GM23338 (cell line): ENCODE results near the gene ARL5B. TPM values are rescaled to one million over a fixed set of nuclear protein-coding genes. Genes with fewer than 3 reads are reported as not detected.

Source experiments
- ATAC-seq: fragments of 200-7000 bp; cut with Tn5 transposase; 3 replicates; pipeline ENCODE4 v1.9.1; 2020
- DNase-seq: peaks from one replicate; pipeline ENCODE4 v3.0.0-alpha.2; 2015; ENCODE audit warnings: low spot score
- H2AFZ ChIP-seq: fragments of 200-600 bp; sonication (generic); 2 replicates; pipeline ENCODE4 v1.8.0; 2016; ENCODE audit warnings: antibody characterized with exemption, mild to moderate bottlenecking, moderate library complexity
- H3F3A ChIP-seq: fragments of 200-600 bp; sonication (generic); replicated peaks from 2 replicates; pipeline ENCODE4 v1.8.0; 2017; ENCODE audit warnings: antibody characterized with exemption, mixed run types, low read depth
- H3K27ac ChIP-seq: fragments of 200-600 bp; sonication (generic); 2 replicates; pipeline ENCODE4 v1.6.1; 2016; ENCODE audit warnings: low read depth
- H3K27me3 ChIP-seq: fragments of 200-600 bp; sonication (generic); 2 replicates; pipeline ENCODE4 v1.8.0; 2016; ENCODE audit warnings: mild to moderate bottlenecking, mixed run types, moderate library complexity; ENCODE audit not compliant: insufficient read depth
- H3K36me3 ChIP-seq: fragments of 200-600 bp; sonication (generic); 2 replicates; pipeline ENCODE4 v1.8.0; 2016; ENCODE audit warnings: mild to moderate bottlenecking; ENCODE audit not compliant: insufficient read depth
- H3K4me1 ChIP-seq: fragments of 200-600 bp; sonication (generic); 2 replicates; pipeline ENCODE4 v1.8.0; 2016; ENCODE audit warnings: mild to moderate bottlenecking, moderate library complexity; ENCODE audit not compliant: insufficient read depth
- H3K4me2 ChIP-seq: fragments of 200-600 bp; sonication (generic); 2 replicates; pipeline ENCODE4 v1.7.1; 2017; ENCODE audit warnings: mixed run types
- H3K4me3 ChIP-seq: fragments of 200-600 bp; sonication (generic); 2 replicates; pipeline ENCODE4 v1.6.1; 2016; ENCODE audit warnings: mixed run types
- H3K79me2 ChIP-seq: fragments of 200-600 bp; sonication (generic); replicated peaks from 2 replicates; pipeline ENCODE4 v1.8.0; 2017; ENCODE audit warnings: mild to moderate bottlenecking; ENCODE audit not compliant: insufficient read depth
- H3K9me2 ChIP-seq: fragments of 200-600 bp; sonication (generic); 2 replicates; pipeline ENCODE4 v1.8.0; 2017; ENCODE audit not compliant: insufficient read depth
- H4K20me1 ChIP-seq: fragments of 200-600 bp; sonication (generic); replicated peaks from 2 replicates; pipeline ENCODE4 v1.8.0; 2017; ENCODE audit warnings: mild to moderate bottlenecking; ENCODE audit not compliant: insufficient read depth
- H3K27ac Mint-ChIP-seq: 2 replicates; pipeline ENCODE4 v1.8.0; 2020; ENCODE audit warnings: inconsistent platforms, mild to moderate bottlenecking, moderate library complexity, mixed read lengths
- H3K27me3 Mint-ChIP-seq: 3 replicates; pipeline ENCODE4 v1.8.0; 2022; ENCODE audit warnings: low read depth, mild to moderate bottlenecking, moderate library complexity, mixed read lengths, inconsistent platforms; ENCODE audit not compliant: insufficient read depth, poor library complexity
- H3K36me3 Mint-ChIP-seq: 3 replicates; pipeline ENCODE4 v1.8.0; 2021; ENCODE audit warnings: low read depth, mild to moderate bottlenecking, inconsistent platforms, moderate library complexity, mixed read lengths
- H3K4me1 Mint-ChIP-seq: 3 replicates; pipeline ENCODE4 v1.8.0; 2020; ENCODE audit warnings: mild to moderate bottlenecking, inconsistent platforms, mixed read lengths
- H3K4me3 Mint-ChIP-seq: 3 replicates; pipeline ENCODE4 v1.8.0; 2021; ENCODE audit warnings: moderate library complexity, mild to moderate bottlenecking, inconsistent platforms, mixed read lengths
- H3K9me3 Mint-ChIP-seq: 3 replicates; pipeline ENCODE4 v1.8.0; 2020; ENCODE audit warnings: moderate library complexity, mild to moderate bottlenecking, inconsistent platforms, mixed read lengths
- CREB1 ChIP-seq: fragments of 250-450 bp; sonication (Bioruptor Pico); IDR thresholded peaks from 2 replicates; pipeline ENCODE4 v1.5.0; 2020; ENCODE audit warnings: low read depth, mild to moderate bottlenecking, moderate library complexity
- EZH2 ChIP-seq: fragments of 200-600 bp; sonication (generic); IDR thresholded peaks from one replicate; pipeline ENCODE4 v1.8.0; 2017; ENCODE audit warnings: antibody characterized with exemption, mild to moderate bottlenecking, low read depth; ENCODE audit not compliant: unreplicated experiment
- JUNB ChIP-seq: IDR thresholded peaks from one replicate; pipeline ENCODE4 v1.6.1; 2016; ENCODE audit warnings: antibody characterized with exemption; ENCODE audit not compliant: unreplicated experiment
- NANOG ChIP-seq: IDR thresholded peaks from 2 replicates; pipeline ENCODE4 v1.6.1; 2016; ENCODE audit warnings: antibody characterized with exemption, borderline replicate concordance
- STAT1 ChIP-seq: IDR thresholded peaks from one replicate; pipeline ENCODE4 v1.6.1; 2016; ENCODE audit warnings: antibody characterized with exemption; ENCODE audit not compliant: unreplicated experiment
- polyA plus RNA-seq: library from polyadenylated mRNA; unstranded; fragments of >200 nt; fragmentation: Nextera tagmentation; extraction: Ambion mirVana; gene quantifications from 2 replicates; pipeline ENCODE4 v1.2.1, GENCODE V29; 2016
- total RNA-seq: library from RNA; depleted of rRNA; stranded (reverse); fragments of >200 nt; shearing (Covaris generic); gene quantifications from 2 replicates; pipeline ENCODE4 v1.2.3, GENCODE V29; 2014
- TF ChIP-seq, protein P1 (sequence below): fragments of 250-450 bp; sonication (Bioruptor Pico); IDR thresholded peaks from 2 replicates; pipeline ENCODE4 v1.5.0; 2020; ENCODE audit warnings: mild to moderate bottlenecking, moderate library complexity
- TF ChIP-seq, protein P2 (sequence below), 2 experiments: fragments of 200-600 bp in 1 of 2; sonication (generic) in 1 of 2; conservative IDR thresholded peaks; 2 replicates each; pipeline versions ENCODE4 v1.5.1 to v1.6.1; 2016 to 2017; ENCODE audit warnings: antibody characterized with exemption in 2 of 2, low read depth in 2 of 2, mild to moderate bottlenecking in 2 of 2, moderate library complexity in 1 of 2
- TF ChIP-seq, protein P3 (sequence below): IDR thresholded peaks from 2 replicates; pipeline ENCODE4 v1.6.1; 2016; ENCODE audit warnings: antibody characterized with exemption
- TF ChIP-seq, protein P4 (sequence below): IDR thresholded peaks from one replicate; pipeline ENCODE4 v1.6.1; 2018; ENCODE audit warnings: antibody characterized with exemption; ENCODE audit not compliant: unreplicated experiment

ARL5B gene
- total and polyA plus RNA-seq, 2 experiments from 2014 or later: 22.8 to 76.4 TPM

DNA sequence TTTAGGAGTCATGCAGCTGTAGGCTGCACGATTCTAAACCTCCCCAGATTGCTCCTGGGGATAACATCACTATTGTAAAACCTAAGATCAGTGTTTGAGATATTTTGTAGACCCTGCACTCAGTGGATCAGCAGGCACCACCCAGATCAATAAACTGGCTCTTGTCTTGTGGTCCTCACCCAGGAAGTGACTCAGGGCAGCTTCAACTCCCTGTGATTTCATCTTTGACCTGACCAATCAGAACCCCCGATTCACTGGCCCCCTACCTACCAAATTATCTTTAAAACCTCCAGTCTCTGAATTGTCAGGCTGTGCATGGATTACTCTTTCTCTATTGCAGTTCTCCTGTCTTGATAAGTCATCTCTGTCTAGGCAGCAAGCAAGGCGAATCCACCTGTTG, 25.7 kb downstream of the ARL5B start:
- no peak overlapping the region for H3K4me2 ChIP-seq
- Mint-ChIP-seq H3K27me3 (no peaks in the 10 kb centered on the region), H3K36me3 (peaks cover 7% of the 10 kb centered on the region; the same call in 1 of the 3 replicates), H3K4me1 (peaks cover 4% of the 10 kb centered on the region; the same call in 2 of the 3 replicates), H3K4me3 (no peak overlapping the region), H3K27ac (peak overlapping the region; percentile 15; the same call in 1 of the 2 replicates), H3K9me3 (no peaks in the 10 kb centered on the region; the same call in 2 of the 3 replicates)
- H3K36me3 ChIP-seq: no peaks in the 10 kb centered on the region
- no peaks in the 10 kb centered on the region for H3F3A ChIP-seq
- no peak overlapping the region for H2AFZ ChIP-seq
- ATAC-seq: no peak; the same call in 2 of the 3 replicates
- H4K20me1 ChIP-seq: no peaks in the 10 kb centered on the region
- no peaks in the 10 kb centered on the region for H3K79me2 ChIP-seq
- no peaks in the 10 kb centered on the region for H3K9me2 ChIP-seq
- H3K27ac ChIP-seq: no peak overlapping the region
- TF ChIP-seq JUNB (no peak), STAT1 (no peak)
- no peak for DNase-seq
- H3K4me1 ChIP-seq: peaks cover 4% of the 10 kb centered on the region; the same call in 1 of the 2 replicates
- no peak overlapping the region for H3K4me3 ChIP-seq
- no peaks in the 10 kb centered on the region for H3K27me3 ChIP-seq

DNA sequence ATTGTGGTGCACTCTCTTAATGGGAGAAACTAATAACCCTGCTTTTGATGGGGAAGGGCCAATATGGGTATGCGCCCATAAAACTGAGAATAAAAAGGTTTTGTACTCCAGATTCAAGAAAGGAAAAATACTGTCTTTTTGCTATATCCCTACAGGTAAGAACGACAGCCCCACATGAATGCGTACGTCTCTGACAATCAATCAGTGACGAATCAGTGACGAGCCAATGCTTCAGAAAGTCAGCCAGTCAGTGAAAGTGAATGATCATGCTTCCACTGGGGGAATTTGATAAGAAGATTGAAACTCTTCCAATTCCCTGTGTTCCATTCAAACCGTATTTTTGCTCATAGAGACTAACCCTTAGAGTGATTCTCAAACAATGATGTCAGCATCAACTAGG, 26.3 kb downstream of the ARL5B start:
- no peaks in the 10 kb centered on the region for H3F3A ChIP-seq
- Mint-ChIP-seq H3K4me3 (no peak overlapping the region), H3K27me3 (no peaks in the 10 kb centered on the region), H3K4me1 (peaks cover 4% of the 10 kb centered on the region; the same call in 2 of the 3 replicates), H3K27ac (no peak overlapping the region), H3K36me3 (peaks cover 7% of the 10 kb centered on the region; the same call in 1 of the 3 replicates), H3K9me3 (no peaks in the 10 kb centered on the region; the same call in 2 of the 3 replicates)
- no peak overlapping the region for H3K4me3 ChIP-seq
- H2AFZ ChIP-seq: no peak overlapping the region
- no peak overlapping the region for H3K4me2 ChIP-seq
- H3K9me2 ChIP-seq: no peaks in the 10 kb centered on the region
- H3K36me3 ChIP-seq: no peaks in the 10 kb centered on the region
- no peak overlapping the region for H3K27ac ChIP-seq
- no peaks in the 10 kb centered on the region for H4K20me1 ChIP-seq
- H3K79me2 ChIP-seq: no peaks in the 10 kb centered on the region
- H3K27me3 ChIP-seq: no peaks in the 10 kb centered on the region
- 0 out of 2 replicates have a peak, but pooled peaks cover 6% of the 10 kb centered on the region for H3K4me1 ChIP-seq
- DNase-seq (no peak), ATAC-seq (no peak)
- TF ChIP-seq NANOG (no peak), JUNB (no peak), CREB1 (no peak), EZH2 (no peak)
- TF ChIP-seq, protein P1, sequence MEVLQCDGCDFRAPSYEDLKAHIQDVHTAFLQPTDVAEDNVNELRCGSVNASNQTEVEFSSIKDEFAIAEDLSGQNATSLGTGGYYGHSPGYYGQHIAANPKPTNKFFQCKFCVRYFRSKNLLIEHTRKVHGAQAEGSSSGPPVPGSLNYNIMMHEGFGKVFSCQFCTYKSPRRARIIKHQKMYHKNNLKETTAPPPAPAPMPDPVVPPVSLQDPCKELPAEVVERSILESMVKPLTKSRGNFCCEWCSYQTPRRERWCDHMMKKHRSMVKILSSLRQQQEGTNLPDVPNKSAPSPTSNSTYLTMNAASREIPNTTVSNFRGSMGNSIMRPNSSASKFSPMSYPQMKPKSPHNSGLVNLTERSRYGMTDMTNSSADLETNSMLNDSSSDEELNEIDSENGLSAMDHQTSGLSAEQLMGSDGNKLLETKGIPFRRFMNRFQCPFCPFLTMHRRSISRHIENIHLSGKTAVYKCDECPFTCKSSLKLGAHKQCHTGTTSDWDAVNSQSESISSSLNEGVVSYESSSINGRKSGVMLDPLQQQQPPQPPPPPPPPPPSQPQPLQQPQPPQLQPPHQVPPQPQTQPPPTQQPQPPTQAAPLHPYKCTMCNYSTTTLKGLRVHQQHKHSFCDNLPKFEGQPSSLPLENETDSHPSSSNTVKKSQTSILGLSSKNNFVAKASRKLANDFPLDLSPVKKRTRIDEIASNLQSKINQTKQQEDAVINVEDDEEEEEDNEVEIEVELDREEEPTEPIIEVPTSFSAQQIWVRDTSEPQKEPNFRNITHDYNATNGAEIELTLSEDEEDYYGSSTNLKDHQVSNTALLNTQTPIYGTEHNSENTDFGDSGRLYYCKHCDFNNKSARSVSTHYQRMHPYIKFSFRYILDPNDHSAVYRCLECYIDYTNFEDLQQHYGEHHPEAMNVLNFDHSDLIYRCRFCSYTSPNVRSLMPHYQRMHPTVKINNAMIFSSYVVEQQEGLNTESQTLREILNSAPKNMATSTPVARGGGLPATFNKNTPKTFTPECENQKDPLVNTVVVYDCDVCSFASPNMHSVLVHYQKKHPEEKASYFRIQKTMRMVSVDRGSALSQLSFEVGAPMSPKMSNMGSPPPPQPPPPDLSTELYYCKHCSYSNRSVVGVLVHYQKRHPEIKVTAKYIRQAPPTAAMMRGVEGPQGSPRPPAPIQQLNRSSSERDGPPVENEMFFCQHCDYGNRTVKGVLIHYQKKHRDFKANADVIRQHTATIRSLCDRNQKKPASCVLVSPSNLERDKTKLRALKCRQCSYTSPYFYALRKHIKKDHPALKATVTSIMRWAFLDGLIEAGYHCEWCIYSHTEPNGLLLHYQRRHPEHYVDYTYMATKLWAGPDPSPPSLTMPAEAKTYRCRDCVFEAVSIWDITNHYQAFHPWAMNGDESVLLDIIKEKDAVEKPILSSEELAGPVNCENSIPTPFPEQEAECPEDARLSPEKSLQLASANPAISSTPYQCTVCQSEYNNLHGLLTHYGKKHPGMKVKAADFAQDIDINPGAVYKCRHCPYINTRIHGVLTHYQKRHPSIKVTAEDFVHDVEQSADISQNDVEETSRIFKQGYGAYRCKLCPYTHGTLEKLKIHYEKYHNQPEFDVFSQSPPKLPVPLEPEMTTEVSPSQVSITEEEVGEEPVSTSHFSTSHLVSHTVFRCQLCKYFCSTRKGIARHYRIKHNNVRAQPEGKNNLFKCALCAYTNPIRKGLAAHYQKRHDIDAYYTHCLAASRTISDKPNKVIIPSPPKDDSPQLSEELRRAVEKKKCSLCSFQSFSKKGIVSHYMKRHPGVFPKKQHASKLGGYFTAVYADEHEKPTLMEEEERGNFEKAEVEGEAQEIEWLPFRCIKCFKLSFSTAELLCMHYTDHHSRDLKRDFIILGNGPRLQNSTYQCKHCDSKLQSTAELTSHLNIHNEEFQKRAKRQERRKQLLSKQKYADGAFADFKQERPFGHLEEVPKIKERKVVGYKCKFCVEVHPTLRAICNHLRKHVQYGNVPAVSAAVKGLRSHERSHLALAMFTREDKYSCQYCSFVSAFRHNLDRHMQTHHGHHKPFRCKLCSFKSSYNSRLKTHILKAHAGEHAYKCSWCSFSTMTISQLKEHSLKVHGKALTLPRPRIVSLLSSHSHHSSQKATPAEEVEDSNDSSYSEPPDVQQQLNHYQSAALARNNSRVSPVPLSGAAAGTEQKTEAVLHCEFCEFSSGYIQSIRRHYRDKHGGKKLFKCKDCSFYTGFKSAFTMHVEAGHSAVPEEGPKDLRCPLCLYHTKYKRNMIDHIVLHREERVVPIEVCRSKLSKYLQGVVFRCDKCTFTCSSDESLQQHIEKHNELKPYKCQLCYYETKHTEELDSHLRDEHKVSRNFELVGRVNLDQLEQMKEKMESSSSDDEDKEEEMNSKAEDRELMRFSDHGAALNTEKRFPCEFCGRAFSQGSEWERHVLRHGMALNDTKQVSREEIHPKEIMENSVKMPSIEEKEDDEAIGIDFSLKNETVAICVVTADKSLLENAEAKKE: no peak
- TF ChIP-seq, protein P2, sequence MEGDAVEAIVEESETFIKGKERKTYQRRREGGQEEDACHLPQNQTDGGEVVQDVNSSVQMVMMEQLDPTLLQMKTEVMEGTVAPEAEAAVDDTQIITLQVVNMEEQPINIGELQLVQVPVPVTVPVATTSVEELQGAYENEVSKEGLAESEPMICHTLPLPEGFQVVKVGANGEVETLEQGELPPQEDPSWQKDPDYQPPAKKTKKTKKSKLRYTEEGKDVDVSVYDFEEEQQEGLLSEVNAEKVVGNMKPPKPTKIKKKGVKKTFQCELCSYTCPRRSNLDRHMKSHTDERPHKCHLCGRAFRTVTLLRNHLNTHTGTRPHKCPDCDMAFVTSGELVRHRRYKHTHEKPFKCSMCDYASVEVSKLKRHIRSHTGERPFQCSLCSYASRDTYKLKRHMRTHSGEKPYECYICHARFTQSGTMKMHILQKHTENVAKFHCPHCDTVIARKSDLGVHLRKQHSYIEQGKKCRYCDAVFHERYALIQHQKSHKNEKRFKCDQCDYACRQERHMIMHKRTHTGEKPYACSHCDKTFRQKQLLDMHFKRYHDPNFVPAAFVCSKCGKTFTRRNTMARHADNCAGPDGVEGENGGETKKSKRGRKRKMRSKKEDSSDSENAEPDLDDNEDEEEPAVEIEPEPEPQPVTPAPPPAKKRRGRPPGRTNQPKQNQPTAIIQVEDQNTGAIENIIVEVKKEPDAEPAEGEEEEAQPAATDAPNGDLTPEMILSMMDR (conservative IDR thresholded peaks at IDR 0.05; ENCODE audit: low read depth in 2 of 2): no peak
- TF ChIP-seq, protein P3, sequence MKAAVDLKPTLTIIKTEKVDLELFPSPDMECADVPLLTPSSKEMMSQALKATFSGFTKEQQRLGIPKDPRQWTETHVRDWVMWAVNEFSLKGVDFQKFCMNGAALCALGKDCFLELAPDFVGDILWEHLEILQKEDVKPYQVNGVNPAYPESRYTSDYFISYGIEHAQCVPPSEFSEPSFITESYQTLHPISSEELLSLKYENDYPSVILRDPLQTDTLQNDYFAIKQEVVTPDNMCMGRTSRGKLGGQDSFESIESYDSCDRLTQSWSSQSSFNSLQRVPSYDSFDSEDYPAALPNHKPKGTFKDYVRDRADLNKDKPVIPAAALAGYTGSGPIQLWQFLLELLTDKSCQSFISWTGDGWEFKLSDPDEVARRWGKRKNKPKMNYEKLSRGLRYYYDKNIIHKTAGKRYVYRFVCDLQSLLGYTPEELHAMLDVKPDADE: no peak
- TF ChIP-seq, protein P4, sequence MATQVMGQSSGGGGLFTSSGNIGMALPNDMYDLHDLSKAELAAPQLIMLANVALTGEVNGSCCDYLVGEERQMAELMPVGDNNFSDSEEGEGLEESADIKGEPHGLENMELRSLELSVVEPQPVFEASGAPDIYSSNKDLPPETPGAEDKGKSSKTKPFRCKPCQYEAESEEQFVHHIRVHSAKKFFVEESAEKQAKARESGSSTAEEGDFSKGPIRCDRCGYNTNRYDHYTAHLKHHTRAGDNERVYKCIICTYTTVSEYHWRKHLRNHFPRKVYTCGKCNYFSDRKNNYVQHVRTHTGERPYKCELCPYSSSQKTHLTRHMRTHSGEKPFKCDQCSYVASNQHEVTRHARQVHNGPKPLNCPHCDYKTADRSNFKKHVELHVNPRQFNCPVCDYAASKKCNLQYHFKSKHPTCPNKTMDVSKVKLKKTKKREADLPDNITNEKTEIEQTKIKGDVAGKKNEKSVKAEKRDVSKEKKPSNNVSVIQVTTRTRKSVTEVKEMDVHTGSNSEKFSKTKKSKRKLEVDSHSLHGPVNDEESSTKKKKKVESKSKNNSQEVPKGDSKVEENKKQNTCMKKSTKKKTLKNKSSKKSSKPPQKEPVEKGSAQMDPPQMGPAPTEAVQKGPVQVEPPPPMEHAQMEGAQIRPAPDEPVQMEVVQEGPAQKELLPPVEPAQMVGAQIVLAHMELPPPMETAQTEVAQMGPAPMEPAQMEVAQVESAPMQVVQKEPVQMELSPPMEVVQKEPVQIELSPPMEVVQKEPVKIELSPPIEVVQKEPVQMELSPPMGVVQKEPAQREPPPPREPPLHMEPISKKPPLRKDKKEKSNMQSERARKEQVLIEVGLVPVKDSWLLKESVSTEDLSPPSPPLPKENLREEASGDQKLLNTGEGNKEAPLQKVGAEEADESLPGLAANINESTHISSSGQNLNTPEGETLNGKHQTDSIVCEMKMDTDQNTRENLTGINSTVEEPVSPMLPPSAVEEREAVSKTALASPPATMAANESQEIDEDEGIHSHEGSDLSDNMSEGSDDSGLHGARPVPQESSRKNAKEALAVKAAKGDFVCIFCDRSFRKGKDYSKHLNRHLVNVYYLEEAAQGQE: no peak
